Measurements from ENCODE around the gene EIF2B5.

EIF2B5 gene

DNA sequence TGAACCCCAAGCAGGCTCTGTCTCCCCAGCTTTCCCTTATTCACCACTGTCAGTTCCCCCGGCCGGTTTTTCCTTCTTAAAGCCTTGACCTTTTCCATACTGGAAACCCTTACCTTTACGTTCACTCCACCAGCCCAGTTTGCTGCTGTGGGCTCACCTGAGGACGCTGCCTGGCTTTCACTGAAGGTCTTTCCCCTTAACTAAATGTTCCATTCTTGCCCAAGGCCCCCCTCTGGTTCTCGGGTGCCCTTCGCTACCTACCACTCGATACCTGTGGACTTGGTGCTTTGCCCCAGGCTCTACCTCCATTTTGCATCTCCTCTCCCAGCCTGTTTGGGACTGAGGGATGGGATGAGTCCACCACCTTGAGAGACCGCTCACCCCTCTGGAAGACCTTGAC, 40.3 kb downstream of the EIF2B5 start:
- no peaks in the 10 kb centered on the region for H3K36me3 Mint-ChIP-seq

DNA sequence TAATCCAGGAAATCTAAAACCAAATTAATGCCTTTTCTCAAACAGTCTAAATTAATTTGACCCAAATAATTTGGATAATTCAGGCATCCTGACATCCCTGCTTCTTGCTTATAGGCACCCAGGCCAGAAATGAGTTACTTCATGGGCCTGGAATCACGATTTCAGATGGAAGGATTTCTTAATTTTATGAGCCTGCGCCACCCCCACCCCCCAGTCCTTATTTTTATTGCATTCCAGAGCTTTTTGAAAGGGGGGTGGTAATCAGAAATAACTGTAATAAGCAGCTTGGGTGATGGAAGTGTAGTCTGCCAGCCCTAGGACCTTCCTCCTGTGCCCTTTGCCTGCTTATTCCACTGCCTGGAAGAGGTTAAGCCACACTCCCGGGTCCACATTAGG, 40.8 kb downstream of the EIF2B5 start:
- Mint-ChIP-seq H3K27me3 (no peaks in the 10 kb centered on the region), H3K4me1 (ENCODE audit: low read depth) (peaks cover 33% of the 10 kb centered on the region), H3K9me3 (ENCODE audit: low read depth) (no peaks in the 10 kb centered on the region), H3K27ac (peak overlapping the region; percentile 90), H3K4me3 (peak overlapping the region; percentile 98), H3K36me3 (no peaks in the 10 kb centered on the region)

More for the DNA sequence above, 40.3 kb downstream of the EIF2B5 start:
- Mint-ChIP-seq H3K27me3 (no peaks in the 10 kb centered on the region), H3K4me1 (ENCODE audit: low read depth) (peaks cover 33% of the 10 kb centered on the region), H3K27ac (peak overlapping the region; percentile 90), H3K4me3 (peak overlapping the region; percentile 98), H3K9me3 (ENCODE audit: low read depth) (no peaks in the 10 kb centered on the region)

DNA sequence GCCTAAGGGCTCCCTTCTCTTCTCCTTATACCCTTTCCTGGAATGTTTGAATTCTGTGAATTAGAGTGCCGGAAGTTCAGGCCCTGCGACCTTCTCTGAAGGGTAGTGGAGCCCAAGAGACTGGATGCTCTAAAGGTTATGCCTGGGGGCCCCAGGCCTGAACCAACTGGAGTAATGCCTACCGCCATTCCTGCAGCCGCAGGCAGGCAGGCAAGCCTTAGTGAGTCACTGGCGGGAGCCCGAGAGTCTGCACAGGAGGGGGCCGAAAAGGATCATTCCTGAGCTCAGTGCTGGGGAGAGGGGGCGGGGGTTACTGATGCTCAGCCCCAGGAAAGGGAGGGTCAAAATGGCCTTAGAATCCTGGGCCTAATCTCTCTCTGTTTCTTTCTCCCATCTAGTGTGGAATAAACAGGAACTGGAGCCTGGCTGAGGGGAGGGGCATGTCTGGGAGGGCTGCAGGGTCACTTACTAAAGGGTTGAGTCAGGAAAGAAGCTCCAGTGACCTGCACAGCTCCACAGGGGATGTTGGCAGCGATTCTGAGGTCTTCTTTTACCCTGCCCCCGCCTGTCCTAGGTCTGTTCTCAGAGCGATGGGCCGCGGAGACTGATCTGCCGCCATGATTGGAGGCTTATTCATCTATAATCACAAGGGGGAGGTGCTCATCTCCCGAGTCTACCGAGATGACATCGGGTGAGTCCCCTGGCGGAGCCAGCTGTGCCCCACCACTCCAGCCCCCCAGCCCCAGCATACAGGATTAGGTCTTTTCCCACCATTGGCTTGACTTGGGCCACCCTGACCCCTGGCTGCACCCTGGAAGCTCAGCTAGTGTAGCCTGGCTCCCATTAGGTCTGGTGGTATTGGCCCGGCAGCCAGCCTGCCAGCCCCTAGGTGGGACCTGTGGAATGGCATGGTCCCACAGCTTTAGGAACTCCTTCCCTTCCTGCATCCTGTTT, 41.5 kb downstream of the EIF2B5 start:
- peak overlapping the region; percentile 98 for H3K4me3 Mint-ChIP-seq
- peaks cover 33% of the 10 kb centered on the region for H3K4me1 Mint-ChIP-seq (ENCODE audit: low read depth)
- H3K27me3 Mint-ChIP-seq = no peaks in the 10 kb centered on the region
- H3K36me3 Mint-ChIP-seq = no peaks in the 10 kb centered on the region
- peak overlapping the region; percentile 46 for H3K27ac Mint-ChIP-seq
- H3K9me3 Mint-ChIP-seq (ENCODE audit: low read depth) = no peaks in the 10 kb centered on the region

DNA sequence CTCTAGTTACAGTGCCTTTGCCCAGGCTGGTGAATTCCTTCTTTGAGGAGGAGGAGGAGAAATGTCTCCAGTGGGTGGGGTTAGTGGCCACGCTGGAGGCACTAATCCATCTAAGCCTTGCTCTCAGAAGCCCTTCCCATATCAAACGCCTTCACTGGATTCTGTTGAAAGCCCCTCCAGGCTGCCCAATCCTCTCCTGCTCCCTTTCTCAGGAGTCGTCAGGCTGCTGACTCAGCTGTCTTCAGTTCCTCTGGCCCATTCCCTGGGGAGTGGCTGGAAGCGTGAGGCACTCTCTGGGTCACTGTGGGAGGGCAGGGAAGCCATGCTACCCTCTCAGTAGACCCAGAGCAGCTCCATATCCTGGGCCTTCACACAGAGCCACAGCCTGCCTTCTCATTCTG, 42.2 kb downstream of the EIF2B5 start:
- H3K4me1 Mint-ChIP-seq (ENCODE audit: low read depth) = peaks cover 33% of the 10 kb centered on the region
- H3K4me3 Mint-ChIP-seq = peak overlapping the region; percentile 20
- no peaks in the 10 kb centered on the region for H3K9me3 Mint-ChIP-seq (ENCODE audit: low read depth)
- H3K27me3 Mint-ChIP-seq = no peaks in the 10 kb centered on the region
- H3K27ac Mint-ChIP-seq = peak overlapping the region; percentile 46
- no peaks in the 10 kb centered on the region for H3K36me3 Mint-ChIP-seq

DNA sequence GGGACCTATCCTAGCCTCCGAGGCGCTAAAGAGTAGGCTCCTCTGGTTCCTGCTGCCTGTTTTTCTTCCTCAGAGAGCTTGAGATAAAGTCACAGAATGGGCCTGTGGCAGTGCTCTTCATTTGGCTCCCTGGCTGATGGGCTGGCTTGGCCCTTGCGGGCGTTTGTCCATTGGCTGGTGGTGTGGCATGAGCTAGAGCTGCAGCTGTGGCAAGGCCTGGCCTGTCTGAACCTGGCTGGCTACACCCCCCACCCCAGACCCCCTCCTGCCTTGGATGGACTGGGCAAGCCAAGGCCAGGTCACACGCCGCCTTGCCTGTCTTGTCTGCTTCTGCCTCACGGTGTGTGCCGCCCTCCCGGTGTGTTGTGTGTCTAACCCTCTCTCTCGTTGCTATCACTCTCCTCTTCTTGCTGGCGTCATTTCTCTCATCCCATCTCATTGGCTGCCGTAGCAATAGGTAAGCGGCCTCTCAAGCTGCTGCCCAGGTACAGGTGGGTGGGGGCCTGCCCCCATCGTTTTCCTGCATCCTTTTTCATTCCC, 42.7 kb downstream of the EIF2B5 start:
- Mint-ChIP-seq H3K9me3 (ENCODE audit: low read depth) (no peaks in the 10 kb centered on the region), H3K4me1 (ENCODE audit: low read depth) (peaks cover 33% of the 10 kb centered on the region), H3K27ac (no peak overlapping the region), H3K27me3 (no peaks in the 10 kb centered on the region), H3K4me3 (no peak overlapping the region), H3K36me3 (peaks cover under 1% of the 10 kb centered on the region)

DNA sequence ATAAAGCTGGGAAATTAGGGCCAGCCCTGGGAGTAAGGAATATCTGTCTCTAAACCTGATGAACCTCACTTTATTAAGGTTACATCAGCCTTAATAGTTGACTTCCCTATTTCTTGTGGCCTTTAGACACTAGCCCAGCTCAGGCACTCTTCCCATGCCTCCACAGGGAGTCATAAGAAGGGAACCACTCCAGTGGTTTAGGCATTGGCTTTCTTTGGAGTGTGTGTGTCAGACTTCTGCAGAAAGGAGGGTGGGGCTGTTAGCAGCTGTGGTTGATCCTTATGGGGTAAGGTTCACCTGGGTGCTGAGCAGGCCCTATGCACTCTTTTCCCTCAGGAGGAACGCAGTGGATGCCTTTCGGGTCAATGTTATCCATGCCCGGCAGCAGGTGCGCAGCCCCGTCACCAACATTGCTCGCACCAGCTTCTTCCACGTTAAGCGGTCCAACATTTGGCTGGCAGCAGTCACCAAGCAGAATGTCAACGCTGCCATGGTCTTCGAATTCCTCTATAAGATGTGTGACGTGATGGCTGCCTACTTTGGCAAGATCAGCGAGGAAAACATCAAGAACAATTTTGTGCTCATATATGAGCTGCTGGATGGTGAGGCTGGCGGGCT, 43.5 kb downstream of the EIF2B5 start:
- H3K4me1 Mint-ChIP-seq (ENCODE audit: low read depth) = peaks cover 33% of the 10 kb centered on the region
- H3K36me3 Mint-ChIP-seq = peaks cover 2% of the 10 kb centered on the region

DNA sequence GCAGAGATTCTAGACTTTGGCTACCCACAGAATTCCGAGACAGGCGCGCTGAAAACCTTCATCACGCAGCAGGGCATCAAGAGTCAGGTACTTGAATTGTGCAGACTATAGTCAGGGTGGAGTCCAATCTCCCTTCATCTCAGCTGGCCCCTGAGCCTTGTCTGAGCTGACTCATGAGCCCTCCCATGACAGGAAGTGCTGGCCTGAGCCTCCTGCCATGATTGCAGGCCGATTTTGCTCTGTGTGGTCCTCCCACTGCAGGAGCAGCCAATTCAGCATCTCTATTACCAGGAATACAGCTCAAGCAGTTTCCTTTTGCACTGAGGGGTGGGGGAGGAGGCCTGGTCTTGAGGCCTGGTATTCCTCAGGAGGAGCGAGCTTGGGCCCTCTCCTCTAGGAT, 45.0 kb downstream of the EIF2B5 start:
- H3K9me3 Mint-ChIP-seq (ENCODE audit: low read depth) = no peaks in the 10 kb centered on the region
- peaks cover 34% of the 10 kb centered on the region for H3K4me1 Mint-ChIP-seq (ENCODE audit: low read depth)
- no peaks in the 10 kb centered on the region for H3K27me3 Mint-ChIP-seq
- no peak overlapping the region for H3K27ac Mint-ChIP-seq
- no peak overlapping the region for H3K4me3 Mint-ChIP-seq
- peaks cover 6% of the 10 kb centered on the region for H3K36me3 Mint-ChIP-seq

More for the DNA sequence above, 43.5 kb downstream of the EIF2B5 start:
- H3K27ac Mint-ChIP-seq = no peak overlapping the region
- no peaks in the 10 kb centered on the region for H3K9me3 Mint-ChIP-seq (ENCODE audit: low read depth)
- H3K4me3 Mint-ChIP-seq = no peak overlapping the region
- H3K27me3 Mint-ChIP-seq = no peaks in the 10 kb centered on the region

DNA sequence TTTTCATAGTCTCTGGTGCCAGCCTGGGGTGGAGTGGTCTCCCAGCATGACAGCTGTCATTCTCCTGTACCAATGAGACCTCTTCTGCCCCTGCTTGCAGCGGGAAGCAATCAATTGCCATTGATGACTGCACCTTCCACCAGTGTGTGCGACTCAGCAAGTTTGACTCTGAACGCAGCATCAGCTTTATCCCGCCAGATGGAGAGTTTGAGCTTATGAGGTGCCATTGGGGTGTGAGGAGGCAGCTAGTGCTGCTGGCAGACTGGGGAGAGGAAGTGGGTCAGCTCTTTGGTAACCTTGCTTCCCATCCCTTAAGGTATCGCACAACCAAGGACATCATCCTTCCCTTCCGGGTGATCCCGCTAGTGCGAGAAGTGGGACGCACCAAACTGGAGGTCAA, 46.4 kb downstream of the EIF2B5 start:
- Mint-ChIP-seq H3K4me1 (ENCODE audit: low read depth) (peaks cover 29% of the 10 kb centered on the region), H3K36me3 (peaks cover 6% of the 10 kb centered on the region), H3K9me3 (ENCODE audit: low read depth) (no peaks in the 10 kb centered on the region), H3K27ac (no peak overlapping the region), H3K4me3 (no peak overlapping the region), H3K27me3 (no peaks in the 10 kb centered on the region)

DNA sequence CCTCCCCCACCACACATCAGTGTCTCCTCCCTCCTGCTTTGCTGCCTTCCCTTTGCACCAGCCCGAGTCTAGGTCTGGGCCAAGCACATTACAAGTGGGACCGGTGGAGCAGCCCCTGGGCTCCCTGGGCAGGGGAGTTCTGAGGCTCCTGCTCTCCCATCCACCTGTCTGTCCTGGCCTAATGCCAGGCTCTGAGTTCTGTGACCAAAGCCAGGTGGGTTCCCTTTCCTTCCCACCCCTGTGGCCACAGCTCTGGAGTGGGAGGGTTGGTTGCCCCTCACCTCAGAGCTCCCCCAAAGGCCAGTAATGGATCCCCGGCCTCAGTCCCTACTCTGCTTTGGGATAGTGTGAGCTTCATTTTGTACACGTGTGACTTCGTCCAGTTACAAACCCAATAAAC, 48.5 kb downstream of the EIF2B5 start:
- H3K27ac Mint-ChIP-seq = no peak overlapping the region

DNA sequence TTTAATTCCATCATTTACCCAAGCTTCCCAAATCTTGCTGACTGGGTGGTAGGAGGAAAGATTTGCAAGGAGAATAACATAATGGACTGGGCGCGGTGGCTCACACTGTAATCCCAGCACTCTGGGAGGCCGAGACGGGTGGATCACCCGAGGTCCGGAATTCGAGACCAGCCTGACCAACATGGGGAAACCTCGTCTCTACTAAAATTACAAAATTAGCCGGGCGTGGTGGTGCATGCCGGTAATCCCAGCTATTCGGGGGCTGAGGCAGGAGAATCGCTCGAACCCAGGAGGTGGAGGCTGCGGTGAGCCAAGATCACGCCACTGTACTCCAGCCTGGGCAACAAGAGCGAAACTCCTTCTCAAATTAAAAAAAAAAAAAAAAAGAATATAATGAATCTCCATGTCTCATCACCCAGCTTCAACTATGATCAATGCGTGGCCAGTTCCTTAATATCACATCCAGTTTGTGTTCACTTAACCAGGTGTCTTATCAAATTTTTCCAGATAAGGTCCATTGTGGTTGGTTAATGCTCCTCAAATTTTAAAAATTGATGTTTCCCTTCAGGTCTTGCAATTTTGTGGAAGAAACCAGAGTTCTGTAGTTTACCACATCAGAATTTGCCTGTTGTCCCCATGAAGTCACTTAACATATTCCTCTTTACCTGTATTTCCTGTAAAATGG, 49.5 kb downstream of the EIF2B5 start:
- Mint-ChIP-seq H3K4me1 (ENCODE audit: low read depth) (peaks cover 31% of the 10 kb centered on the region), H3K27me3 (no peaks in the 10 kb centered on the region), H3K27ac (peak overlapping the region; percentile 90), H3K36me3 (peaks cover 6% of the 10 kb centered on the region), H3K4me3 (peak overlapping the region; percentile 98), H3K9me3 (ENCODE audit: low read depth) (no peaks in the 10 kb centered on the region)

More for the DNA sequence above, 48.5 kb downstream of the EIF2B5 start:
- H3K36me3 Mint-ChIP-seq = peaks cover 6% of the 10 kb centered on the region
- peaks cover 29% of the 10 kb centered on the region for H3K4me1 Mint-ChIP-seq (ENCODE audit: low read depth)
- H3K4me3 Mint-ChIP-seq = no peak overlapping the region
- no peaks in the 10 kb centered on the region for H3K9me3 Mint-ChIP-seq (ENCODE audit: low read depth)
- H3K27me3 Mint-ChIP-seq = no peaks in the 10 kb centered on the region

DNA sequence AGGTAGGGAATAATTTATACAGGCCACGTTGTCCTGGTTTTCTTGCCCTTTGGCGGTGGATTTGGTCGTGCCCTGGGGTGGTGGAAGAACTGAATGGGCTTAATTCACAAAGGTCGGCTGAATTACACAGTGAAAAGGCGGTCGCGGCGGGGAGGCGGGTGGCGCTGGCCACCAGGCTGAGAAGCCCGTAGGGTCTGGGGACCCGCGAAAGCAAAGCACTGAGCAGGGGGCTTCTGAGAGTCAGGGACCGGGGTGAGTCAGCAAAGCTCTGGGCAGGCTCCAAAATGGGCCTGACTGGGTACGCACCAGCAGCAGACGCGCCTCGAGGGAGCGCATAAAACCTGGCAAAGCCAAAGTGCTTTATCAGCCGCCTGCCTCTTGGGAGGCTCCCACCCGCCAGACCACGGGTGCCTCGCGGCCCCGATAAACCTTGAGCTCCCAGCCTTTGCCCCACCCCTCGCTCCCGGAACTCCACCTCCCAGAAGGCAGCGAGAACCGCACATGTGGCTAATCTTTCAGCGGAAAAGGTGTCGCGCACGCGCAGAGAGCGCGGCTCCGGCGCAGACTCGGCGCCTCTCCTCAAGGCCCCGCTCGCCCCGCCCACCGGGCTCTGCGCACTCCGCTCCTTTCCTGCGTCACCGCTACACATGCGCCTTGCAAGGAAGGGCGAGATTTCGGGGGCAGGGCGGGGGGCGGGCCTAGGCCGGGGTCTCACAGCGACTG, 50.5 kb downstream of the EIF2B5 start:
- H3K36me3 Mint-ChIP-seq = peaks cover 9% of the 10 kb centered on the region
- H3K27ac Mint-ChIP-seq = peak overlapping the region; percentile 90
- H3K4me1 Mint-ChIP-seq (ENCODE audit: low read depth) = peaks cover 35% of the 10 kb centered on the region
- peak overlapping the region; percentile 98 for H3K4me3 Mint-ChIP-seq
- no peaks in the 10 kb centered on the region for H3K9me3 Mint-ChIP-seq (ENCODE audit: low read depth)
- H3K27me3 Mint-ChIP-seq = no peaks in the 10 kb centered on the region

DNA sequence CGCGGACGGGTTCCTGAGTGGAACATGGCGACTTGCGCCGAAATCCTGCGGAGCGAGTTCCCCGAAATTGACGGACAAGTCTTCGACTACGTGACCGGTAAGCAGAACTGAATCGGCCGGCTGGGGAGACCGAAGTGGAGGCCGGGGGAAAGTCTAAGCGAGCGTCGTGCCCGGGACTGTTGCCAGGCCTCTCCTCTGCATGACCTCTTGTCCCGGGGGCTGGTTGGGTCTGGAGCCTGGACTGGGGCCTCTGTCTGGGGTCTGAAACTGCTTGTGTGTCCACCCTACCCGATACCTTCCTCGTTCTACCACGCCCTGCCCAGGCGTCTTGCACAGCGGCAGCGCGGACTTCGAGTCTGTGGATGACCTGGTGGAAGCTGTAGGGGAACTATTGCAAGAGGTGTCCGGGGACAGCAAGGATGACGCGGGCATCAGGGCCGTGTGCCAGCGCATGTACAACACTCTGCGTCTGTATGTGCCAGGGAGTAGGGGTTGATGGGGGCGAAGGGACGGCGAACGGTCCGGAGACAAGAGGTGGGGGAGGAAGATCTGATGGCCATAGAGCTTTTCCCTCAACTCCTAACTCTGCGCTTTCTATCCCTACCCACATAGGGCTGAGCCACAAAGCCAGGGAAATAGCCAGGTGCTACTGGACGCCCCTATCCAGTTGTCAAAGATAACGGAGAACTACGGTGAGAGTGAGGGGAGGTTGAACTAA, 51.2 kb downstream of the EIF2B5 start, which contains the start of gene ABCF3:
ABCF3 (plus strand) TSS at position 16 of the 718 bp plus-strand sequence; CDS start at position 25, 9 bp downstream.
- Mint-ChIP-seq H3K27me3 (no peaks in the 10 kb centered on the region), H3K36me3 (peaks cover 9% of the 10 kb centered on the region), H3K27ac (peak within 1 kb of the TSS; percentile 90), H3K4me1 (ENCODE audit: low read depth) (peaks cover 35% of the 10 kb centered on the region), H3K9me3 (ENCODE audit: low read depth) (no peaks in the 10 kb centered on the region), H3K4me3 (peak within 1 kb of the TSS; percentile 98)

DNA sequence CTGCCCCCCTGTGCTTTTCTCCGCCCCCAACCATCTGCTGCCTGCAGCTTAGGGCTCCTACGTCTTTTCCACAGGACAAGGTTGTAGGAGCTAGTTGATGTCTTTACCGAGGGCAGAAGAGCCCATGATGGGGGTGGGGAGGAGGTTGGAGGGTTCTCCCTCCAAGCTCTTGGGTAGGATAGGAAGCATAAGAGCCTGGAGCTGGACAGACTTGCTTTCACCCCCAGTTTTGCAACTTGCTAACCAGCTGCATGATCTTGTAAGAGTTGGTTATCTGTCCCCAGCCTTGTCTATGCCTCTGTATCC, 51.7 kb downstream of the EIF2B5 start:
- Mint-ChIP-seq H3K27me3 (no peaks in the 10 kb centered on the region), H3K4me1 (ENCODE audit: low read depth) (peaks cover 35% of the 10 kb centered on the region), H3K9me3 (ENCODE audit: low read depth) (no peaks in the 10 kb centered on the region), H3K36me3 (peaks cover 9% of the 10 kb centered on the region), H3K27ac (peak overlapping the region; percentile 87), H3K4me3 (peak overlapping the region; percentile 98)

DNA sequence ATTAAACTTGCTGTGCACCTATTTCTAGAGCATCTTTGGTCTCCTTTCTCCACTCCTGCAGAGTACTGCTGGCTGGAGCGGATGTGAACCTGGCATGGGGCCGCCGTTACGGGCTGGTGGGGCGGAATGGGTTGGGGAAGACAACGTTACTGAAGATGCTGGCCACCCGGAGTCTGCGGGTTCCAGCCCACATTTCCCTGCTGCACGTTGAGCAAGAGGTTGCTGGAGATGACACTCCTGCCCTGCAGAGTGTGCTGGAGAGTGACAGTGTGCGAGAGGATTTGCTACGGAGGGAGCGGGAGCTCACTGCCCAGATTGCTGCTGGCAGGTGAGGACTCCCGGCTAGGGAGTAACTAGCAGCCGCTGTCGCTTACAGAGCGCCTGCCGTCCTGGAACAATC, 52.9 kb downstream of the EIF2B5 start:
- peaks cover 7% of the 10 kb centered on the region for H3K36me3 Mint-ChIP-seq
- no peaks in the 10 kb centered on the region for H3K27me3 Mint-ChIP-seq
- H3K4me3 Mint-ChIP-seq = peak overlapping the region; percentile 98
- peaks cover 35% of the 10 kb centered on the region for H3K4me1 Mint-ChIP-seq (ENCODE audit: low read depth)
- no peak overlapping the region for H3K27ac Mint-ChIP-seq
- H3K9me3 Mint-ChIP-seq (ENCODE audit: low read depth) = no peaks in the 10 kb centered on the region
